CMK (cell line): ENCODE measurements around the gene CFAP97D2.
"Not testable (repeated sequence)": the region's sequence is repeated elsewhere in the genome, so short reads cannot be mapped to it uniquely, and the experiment has no call there.

Source experiments
- DNase-seq: peaks from one replicate; pipeline ENCODE4 v3.0.0-alpha.2; 2010; ENCODE audit warnings: low read depth

The CFAP97D2 gene

DNA sequence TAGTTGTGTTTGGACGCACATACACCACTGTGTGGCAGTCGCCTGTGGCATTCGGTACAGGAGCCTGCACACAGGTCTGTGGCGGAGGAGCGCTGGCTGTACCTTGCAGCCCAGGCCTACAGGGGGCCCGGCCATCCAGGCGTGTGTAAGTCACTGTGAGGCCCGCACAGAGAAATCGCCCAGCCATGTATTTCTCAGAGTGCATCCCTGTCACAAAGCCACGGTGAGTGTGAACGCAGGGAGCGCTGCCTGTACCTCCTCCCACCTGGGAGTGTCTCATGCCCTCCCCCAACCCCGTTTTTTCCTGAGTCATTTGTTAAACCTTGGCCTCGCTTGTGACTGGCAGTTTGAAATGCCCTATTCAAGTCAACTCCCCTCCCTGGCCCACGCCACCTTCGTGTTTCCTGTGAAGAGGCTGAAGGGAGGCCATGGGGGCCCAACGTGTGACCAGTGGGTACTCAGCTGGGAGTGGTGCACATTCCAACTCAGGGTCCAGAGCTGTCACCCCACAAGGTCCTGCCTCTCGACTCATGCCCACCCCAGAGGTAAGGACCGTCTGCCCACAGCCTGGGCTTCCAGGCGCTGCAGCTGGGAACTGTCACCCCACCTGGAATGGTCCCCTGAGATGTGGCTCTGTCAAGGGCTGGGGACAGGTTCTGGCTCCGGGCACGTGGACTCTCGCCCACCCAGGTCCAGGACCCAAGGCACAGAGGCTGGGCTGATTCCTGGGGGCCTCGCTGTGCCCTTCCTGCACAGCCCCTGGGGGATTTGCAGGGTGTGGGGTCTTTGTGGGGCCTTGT, 35.1 kb upstream of the CFAP97D2 start:
- DNase-seq: no peak

DNA sequence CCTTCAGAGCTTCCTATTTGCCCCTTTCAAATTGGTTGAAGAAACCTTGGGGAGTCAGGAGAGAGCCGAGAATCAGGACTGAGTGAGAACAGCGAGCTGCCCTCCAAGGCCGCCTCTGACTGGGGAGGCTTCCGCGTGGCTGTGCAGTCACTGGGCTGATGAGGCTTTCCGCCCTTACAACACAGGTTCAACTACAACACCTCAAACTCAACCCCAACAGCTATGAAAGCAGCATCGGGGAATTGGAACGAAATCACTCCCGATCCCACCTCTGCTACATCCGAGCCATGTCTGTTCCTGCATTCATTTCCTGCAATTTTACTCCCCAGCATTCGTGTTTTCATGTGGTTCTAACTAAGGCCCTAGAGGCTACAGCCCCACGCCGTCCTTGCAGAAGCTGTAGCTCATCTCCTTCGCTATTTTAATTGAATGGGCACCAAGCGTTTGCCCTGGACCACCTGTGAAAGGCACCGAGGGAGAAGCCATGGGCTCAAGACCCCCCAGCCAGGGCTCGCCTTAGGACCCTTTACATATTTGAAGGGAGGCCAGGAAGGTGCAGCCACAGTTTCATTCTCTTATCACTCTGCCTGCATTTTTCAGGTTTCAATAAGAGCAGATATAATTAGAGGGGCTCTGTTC, 34.3 kb upstream of the CFAP97D2 start:
- DNase-seq: no peak

DNA sequence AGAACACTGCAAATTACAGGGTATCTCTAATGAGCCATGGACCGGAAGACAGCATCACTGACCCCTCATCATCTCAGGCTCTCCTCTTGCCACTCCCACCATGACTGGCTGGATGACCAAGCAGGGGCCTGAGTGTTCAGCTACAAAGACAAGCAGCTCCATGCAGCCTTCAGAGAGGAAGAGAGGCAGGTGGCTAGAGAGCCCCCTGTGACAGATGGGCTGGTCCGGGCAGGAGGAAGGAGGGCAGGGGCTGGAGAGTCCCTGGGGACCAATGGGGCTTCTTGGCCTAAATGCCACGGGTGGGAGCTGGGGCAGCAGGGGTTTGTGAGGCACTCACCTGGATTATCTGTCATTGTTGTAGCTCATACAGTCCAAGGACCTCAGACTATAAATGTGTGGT, 33.8 kb upstream of the CFAP97D2 start:
- DNase-seq: no peak

DNA sequence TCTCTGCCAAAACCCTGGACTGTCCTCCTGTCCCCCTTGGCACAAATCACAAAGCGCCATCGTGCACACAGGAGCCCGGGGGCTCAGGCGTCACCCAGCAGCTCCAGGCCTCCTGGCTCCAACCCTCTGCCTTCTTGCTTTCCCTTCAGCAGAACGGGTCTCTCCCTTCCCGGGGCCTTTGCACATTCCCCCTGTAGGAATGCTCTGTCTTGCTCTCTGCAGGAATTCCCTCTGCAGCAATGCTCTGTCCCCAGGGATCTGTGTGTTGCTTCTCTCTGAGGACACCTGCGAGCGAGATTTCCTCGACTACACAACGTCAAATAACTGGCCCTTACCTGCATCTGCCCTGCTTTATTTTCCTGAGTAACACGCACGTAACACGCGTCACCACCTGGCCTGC, 33.3 kb upstream of the CFAP97D2 start:
- no peak for DNase-seq

DNA sequence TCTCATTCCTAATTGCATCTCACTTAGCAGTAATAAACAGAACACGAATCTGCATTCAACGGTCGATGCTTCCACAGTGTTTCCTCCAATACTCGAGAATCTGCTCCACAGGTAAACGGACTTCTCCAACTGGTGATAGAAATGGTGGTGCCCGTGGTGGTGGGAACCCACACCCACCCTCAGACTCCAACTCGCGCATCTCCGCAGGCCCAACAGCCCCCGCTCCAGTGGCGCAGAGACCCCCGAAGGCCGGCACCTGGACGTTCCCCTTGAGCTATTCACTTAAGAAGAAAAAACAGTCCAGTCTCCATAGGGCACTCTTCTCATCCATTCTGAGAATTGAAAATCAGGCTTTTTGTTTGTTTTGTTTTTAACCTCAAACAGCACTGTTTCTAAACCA, 32.9 kb upstream of the CFAP97D2 start:
- DNase-seq: no peak

DNA sequence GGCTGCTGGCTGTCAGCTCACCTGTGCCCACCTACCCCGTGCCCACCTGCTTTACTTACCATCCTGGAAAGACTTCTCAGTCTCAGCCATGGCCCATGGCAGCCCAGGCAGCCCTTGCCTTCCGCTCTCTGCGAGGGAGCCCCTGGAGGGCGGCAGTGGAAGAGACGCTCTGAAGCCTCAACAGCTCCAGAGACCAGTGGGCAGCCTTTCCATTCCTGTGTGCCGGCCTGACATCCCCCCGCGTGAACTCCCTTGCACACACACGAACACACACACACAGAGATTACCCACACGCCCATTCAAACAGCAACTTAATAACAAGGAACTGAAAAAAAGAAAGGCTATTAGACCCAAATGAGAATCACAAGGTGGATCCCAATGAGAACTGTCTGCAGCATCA, 32.4 kb upstream of the CFAP97D2 start:
- DNase-seq: no peak

DNA sequence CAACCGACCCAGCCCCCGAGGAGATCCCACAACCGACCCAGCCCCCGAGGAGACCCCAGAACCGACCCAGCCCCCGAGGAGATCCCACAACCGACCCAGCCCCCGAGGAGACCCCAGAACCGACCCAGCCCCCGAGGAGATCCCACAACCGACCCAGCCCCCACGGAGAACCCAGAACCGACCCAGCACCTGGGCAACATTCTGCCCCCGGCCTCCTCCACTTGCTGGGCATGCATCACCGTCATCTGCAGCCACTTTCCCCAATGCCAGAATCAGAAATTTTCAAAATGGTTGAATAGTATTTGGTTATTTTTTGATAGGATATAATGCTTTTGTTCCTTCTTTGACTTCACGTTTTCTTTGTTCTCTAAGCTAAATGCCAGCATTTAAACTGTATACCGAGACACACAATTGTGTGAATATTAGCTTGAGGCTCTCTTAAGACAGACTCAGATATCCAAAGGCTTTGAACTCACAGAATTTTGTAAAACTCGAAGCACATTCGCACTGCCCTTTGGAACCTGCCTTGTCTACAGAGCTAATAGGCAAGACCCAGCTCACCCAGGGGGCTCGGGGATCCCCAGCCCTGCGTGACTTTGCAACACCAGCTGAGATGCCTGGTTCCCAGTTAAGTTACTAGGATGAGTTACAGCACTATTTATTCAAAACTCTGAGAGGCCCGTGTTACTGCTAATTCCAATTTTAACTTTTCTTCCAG, 31.1 kb upstream of the CFAP97D2 start:
- DNase-seq: no peak

DNA sequence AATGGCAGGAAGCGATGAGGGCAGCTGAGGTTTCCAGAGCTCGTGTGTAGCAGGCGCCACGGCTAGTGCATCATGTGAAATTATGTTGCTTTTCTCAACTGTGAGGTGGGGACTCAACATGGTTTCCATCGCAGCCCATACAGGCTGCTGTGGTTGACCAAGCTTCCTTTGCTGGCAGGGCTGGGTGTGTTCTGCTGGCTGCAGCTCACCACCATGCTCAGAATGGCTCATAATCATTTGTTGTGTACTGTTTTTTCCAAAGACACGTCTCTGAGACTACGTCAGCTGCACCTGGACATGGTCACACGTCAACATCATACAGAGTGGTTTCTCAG, 30.6 kb upstream of the CFAP97D2 start:
- no peak for DNase-seq

DNA sequence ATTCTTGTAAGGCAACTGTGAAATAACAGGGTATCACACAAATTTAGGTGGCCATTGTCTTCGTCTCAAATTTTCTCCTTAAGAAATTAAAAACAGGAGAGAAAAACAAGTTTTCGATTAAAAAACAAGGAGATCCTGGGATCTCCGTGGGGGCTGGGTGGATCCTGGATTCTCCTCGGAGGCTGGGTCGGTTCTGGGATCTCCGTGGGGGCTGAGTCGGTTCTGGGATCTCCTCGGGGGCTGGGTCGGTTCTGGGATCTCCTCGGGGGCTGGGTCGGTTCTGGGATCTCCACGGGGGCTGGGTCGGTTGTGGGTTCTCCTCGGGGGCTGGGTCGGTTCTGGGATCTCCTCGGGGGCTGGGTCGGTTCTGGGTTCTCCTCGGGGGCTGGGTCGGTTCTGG, 30.2 kb upstream of the CFAP97D2 start:
- DNase-seq: not testable (repeated sequence)

DNA sequence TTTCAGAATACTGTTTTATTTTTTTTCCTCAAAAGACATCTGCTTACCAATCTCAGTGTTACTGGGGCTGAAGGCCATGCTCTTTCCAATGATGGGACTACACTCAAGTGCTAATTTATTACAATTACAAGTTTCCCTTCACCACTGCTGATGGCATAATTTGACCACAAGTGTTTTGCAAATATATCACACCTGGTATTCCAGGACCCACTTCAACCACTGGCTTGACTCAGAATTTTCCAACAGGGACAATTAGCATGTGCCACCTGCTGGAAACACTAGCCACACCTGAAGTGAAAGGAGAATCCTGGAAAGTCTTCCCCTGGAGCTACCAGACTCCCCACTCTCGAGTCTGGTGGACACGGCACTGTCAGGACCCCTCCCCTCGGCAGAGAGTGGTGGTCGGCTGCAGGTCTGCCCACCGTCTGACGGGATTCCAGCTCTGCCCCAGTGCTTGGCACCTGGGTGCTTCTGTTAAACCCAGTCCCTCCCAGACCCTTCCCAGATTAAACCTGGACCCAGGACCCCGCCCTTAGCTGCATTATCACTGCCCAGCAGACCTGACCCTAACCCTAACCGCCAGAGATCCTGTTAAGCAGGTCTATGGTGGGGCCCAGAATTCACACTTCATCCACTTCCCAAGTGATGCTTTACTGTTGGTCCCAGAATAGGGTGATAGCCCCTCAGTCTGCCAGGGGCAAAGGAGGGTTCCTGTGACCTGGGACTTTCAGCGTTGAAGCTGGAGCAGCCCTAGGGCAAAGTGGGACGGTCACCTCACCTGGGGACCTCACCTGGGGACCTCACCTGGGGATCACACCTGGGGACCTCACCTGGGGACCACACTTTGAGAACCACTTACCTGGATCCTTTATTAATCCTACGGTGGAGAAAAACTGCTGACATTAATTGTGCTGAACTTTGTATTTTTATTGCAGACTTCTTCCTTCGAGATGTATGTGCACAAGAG, 29.0 kb upstream of the CFAP97D2 start:
- DNase-seq: no peak

DNA sequence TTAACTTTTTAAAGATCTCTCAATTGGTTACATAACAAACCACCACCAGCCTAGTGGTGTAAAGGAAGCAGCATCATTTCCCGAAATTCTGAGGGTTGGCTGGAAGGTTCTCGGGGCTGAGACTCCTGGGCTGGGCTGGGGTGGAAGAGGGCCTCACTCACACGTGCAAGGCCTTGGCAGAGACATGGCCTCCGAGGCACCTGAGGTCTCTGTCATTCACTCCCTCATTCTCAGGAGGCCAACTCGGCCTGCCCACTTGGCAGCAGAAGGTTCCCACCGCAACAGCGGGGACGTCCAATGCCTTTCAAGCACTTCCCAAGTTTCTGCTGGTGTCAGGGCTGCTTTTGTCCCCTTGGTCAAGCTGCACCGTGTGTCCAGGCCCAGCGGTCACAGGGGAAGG, 28.0 kb upstream of the CFAP97D2 start:
- DNase-seq: no peak

DNA sequence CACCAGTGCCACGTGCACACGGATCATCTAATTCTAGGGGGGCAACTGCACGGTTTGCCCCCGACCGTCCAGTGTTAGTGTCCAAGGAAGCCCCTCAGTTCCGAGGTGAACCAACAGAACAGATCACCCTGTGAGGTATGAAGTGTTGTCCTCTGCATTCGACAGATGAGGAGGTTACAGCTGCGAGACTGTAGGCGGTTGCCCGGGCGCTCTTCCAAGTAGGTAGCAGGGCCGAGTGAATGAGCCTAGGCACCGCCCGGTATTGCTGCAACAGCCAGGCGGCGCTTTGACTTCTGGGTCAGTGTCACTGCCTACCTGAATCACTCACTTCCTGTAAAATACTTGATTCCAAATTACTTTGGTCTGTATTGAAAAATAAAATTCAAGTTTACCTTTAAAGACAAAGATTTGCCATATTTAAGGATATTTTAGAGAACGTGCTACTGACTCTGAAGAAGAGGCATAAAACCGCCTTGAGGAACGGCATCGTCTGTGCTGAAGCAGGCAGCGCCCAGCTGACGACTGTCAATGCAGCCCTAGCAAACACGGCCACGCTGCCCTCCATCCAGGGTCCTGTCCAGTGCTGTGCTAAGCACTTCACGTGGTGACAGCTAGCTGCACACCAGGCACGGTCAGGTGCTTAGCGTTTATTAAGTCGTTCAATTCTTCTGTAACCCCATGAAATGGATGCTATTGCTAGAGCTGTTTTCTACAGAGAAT, 27.3 kb upstream of the CFAP97D2 start:
- no peak for DNase-seq

DNA sequence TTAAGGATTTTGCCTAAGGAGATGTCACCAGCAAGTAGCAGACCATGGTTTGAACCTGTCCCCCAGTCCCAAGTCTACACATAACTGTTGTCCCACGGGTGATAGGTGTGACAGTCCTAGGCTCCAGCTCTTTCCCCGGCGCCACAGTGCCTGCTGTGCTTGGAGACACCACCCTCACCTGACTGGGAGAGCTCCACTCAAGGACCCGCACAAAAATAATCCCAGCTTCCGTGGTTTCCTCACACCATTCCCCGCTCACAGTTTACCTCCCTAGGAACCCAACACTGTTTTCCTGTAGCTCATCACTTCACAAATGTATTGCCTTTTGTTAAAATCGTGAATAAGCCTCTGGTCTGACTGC, 26.8 kb upstream of the CFAP97D2 start:
- DNase-seq: no peak

DNA sequence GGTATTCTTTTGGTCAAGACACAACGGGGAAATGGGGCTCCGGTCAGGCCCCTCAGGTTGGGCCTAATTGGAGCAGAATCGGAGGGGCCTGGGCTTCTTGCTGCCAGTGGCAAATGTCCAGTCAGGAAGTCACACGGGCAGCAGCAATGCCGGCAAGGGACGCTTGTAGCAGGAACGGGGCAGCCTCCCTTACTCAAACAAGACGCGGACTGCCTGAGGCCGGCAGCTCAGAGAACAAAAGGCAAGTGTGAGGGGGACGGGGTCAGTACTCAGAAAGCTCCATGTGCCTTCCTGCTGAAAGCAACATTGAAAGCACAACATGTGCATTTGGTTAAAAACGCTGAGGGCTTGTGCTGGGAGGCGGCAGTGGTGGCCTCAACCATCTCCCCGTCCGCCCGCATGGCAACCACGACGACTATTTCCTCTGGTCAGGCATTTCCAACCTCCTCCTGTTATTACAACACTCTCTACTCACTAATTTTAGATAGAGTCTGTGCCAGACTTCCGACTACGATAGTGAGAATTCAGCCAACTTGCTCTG, 26.2 kb upstream of the CFAP97D2 start:
- DNase-seq: no peak

DNA sequence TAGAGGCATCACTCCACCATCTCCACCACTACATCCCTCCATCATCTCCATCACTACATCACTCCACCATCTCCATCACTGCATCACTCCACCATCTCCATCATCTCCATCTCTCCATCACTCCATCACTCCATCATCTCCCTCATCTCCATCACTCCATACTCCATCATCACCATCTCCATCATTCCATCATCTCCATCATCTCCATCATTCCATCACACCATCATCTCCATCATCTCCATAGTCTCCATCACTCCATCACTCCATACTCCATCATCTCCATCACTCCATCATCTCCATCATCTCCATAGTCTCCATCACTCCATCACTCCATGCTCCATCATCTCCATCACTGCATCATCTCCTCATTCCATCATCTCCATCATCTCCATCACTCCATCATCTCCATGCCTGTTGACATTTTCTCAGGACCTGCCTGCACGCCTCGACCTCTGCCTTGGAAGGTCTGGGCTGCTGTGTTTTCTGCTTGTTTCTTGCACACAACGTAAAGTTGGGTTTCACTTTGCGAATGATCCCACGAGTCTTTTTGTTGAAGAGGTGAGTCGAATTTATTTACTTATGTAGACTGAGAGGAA, 25.5 kb upstream of the CFAP97D2 start:
- no peak for DNase-seq

DNA sequence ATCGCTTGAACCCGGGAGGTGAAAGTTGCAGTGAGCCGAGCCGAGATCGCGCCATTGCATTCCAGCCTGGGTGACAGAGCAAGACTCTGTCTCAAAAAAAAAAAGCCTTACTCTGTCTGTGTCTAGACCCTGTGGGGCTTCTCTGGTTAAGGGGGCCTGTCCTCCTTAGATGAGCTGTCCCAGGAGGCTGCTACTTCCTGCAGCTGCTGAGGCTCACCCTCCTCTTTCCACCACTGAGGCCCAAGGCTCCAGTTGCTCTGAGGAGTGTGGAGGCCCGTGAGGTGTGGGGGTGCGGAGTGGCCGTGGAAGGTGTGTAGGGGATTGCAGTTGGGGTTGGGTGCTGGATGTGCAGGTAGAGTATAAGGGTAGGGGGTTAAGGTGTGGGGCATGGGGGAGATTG, 24.6 kb upstream of the CFAP97D2 start:
- no peak for DNase-seq

DNA sequence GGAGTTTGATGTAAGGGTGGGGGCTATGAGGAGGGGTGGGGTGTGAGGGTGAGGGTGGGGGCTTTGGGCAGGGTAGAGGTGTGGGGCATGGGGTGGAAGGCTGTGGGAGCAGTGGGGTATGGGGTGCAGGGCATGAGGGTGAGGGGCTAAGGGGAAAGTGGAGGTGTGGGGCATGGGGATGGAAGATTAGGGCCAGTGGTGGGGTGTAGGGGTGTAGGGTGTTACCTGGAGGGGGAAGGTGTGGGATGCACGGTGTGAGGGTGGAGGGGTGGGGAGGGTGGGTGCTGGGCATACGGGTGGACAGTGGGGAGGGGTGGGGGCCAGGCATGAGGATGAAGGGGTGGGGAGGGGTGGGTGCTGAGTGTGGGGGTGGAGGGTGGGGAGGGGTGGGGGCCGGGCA, 23.7 kb upstream of the CFAP97D2 start:
- DNase-seq: no peak

DNA sequence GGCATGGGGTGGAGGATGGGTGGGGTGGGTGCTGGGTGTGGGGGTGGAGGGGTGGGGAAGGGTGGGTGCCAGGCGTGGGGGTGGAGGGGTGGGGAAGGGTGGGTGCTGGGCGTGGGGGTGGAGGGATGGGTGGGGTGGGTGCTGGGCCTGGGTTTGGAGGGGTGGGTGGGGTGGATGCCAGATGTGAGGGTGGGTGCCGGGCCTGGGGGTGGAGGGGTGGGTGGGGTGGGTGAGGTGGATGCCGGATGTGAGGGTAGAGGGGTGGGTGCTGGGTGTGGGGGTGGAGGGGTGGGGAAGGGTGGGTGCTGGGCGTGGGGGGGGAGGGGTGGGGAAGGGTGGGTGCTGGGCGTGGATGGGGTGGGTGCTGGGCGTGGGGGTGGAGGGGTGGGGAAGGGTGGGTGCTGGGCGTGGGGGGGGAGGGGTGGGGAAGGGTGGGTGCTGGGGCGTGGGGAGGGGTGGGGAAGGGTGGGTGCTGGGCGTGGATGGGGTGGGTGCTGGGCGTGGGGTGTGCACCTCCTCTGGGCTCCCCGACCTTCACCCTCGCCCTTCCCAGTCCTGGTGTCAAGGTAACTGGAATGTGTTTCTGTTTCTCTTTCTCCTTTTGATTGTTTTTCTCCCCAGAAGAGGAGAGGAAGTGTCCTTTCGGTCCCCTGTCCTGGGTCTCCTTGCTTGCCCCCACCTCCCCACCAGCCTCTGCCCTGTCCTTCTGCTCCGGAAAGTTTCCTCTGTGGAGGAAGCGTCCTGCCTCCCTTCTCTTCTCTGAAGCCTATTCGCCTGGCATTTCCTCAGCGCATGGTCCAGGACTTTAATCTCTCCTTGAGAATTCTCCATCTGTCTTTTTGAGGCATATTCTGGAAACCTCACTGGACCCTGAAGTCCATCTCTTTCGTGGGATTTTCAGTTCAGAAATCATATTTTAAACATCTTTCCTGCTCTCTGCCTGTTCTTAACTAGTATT, 22.9 kb upstream of the CFAP97D2 start:
- no peak for DNase-seq

DNA sequence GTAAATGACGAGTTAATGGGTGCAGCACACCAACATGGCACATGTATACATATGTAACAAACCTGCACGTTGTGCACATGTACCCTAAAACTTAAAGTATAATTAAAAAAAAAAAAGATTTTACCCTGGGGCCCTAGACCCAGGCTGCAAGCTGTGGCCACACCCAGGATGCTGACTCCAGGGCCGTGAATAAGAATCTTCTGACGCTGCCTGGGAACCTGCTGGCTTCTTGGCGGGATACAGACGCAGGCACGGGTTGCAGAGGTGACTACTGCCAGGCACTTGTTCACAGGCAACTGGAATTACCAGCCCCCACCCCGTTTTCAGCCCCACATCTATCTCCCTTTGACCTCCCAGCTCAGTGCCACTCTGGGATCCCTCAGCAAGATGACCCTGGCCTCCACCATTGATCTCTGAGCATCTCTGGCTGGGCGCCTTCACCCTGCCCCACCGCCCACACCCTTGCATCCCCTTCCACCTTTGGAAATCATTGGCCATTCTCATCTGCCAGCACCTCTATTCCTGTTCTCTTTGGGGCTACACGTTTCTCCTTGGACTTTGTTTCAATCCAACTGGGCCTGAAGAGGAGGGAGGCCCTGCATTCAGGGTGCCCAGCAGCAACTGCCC, 21.1 kb upstream of the CFAP97D2 start:
- no peak for DNase-seq
